ENCODE results near the gene BTBD18.
"Not testable (repeated sequence)": the region's sequence is repeated elsewhere in the genome, so short reads cannot be mapped to it uniquely, and the experiment has no call there.

GRCh38 chr11:57705432-57705831 lies 46.2 kb downstream of the BTBD18 start:
- TF ChIP-seq CTCF, POLR2AphosphoS5, EP300 (IDR thresholded peaks at IDR 0.05): not testable (repeated sequence)
